GM18907 (cell line): ENCODE results near the gene DENND1C.
"Not testable (repeated sequence)": the region's sequence is repeated elsewhere in the genome, so short reads cannot be mapped to it uniquely, and the experiment has no call there.

Experiments used
- ATAC-seq: cut with Tn5 transposase; IDR thresholded peaks from one replicate; pipeline ENCODE4 v1.9.1; 2021; ENCODE audit warnings: mild to moderate bottlenecking, moderate library complexity; ENCODE audit not compliant: unreplicated experiment

DENND1C gene

DNA sequence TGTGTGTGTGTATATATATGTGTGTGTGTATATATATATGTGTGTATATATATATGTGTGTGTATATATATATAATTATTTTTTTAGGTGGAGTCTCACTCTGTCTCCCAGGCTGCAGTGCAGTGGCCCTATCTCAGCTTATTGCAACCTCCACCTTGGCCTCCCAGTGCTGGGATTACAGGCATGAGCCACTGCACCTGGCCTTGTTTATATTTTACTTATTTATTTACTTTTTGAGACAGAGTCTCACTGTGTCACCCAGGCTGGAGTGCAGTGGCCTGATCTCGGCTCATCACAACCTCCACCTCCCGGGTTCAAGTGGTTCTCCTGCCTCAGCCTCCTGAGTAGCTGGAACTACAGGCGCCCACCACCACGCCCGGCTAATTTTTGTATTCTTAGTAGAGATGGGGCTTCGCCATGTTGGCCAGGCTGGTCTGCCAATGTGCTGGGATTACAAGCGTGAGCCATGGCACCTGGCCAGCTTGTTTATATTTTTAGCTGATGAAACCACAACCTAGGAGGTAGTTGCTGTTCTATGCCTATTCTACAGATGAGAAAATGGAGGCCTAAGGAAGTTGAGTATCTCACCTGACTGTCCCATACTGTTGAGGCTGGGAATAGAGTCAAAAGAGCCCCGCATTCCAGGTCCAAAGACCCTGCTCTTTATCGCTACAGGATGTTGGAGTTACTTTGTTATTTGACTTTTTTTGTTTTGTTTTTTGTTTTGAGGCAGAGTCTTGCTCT is 26.6 kb upstream of the DENND1C start:
- ATAC-seq, result not testable (repeated sequence)

DNA sequence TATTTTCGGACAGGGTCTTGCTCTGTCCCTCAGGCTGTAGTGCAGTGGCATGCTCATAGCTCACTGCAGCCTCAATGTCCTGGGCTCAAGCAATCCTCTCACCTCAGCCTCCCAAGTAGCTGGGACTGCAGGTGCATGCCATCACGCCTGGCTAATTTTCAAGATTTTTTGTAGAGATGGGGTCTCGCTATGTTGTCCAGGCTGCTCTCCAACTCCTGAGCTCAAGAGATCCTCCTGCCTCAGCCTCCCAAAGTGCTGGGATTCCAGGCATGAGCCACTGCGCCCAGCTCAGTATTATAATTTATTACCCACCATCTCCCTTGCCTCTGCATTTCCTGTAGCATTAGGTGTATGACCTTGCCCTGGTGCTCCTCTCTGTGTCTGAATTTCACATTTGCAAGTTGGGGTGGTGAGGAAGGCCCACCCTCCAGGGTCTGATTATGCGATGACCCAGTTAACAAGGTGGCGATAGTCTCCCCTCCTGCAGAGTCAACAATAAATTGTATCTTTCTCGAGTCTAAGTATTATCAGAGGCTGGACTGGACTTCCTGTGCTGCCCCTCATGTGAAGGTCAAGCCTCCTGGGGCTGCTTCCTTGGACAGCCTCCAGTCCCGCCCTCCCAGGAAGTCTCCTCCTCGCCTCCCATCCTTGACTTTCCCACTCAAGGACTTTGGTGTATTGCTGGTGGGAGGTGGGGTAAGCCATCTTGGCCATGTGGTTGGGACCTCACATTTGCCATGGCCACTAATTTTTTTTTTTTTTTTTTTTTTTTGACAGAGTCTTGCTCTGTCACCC is 22.0 kb upstream of the DENND1C start:
- no peak for ATAC-seq

DNA sequence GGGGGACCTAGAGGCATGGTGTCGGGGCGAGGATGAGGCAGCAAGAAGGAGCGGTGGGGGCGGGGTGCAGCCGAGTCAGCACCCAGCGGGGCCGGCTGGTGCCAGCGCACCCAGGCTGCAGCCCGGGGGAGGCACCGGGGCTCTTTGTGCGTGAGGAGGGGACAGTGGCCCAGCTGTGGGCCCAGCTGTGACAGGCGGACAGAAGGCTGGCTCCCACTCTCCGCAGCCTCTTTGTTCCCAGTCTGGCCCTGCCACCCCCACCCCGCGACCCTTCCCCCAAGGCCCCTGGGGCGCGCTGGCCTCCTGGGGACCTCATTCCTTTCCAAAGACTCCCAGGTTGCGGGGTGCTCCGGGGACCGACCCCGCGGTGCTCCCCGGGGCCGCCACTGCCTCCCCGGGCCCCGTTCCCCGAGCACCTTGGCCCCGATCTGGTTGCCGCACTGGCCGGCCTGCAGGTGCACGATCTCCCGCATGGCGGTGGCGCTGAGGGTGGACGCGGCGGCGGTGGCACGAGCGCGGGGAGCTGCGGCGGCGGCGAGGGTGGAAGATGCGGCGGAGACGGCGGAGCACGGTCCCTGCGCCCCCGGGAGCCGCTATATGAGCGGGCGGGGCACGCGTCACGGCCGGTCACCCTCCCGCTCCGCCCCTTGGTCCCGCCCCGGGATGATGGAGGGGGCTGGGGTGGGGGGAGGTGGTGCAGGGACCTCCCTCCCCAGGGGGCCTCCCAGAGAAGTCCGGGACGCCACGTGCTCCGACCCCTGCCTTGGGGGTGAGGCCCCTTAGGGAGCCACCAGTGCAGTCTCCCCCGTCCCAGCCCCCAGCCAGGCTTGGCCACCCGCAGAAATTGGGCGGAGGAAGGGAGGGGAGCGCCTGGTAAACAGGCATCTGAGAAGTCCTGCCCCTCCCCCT is 20.4 kb upstream of the DENND1C start, which contains the start of gene TUBB4A:
TSS of gene TUBB4A (minus strand) at position 570 of the 909 bp plus-strand sequence. CDS start at position 473, 97 bp downstream.
- ATAC-seq, result no peak

DNA sequence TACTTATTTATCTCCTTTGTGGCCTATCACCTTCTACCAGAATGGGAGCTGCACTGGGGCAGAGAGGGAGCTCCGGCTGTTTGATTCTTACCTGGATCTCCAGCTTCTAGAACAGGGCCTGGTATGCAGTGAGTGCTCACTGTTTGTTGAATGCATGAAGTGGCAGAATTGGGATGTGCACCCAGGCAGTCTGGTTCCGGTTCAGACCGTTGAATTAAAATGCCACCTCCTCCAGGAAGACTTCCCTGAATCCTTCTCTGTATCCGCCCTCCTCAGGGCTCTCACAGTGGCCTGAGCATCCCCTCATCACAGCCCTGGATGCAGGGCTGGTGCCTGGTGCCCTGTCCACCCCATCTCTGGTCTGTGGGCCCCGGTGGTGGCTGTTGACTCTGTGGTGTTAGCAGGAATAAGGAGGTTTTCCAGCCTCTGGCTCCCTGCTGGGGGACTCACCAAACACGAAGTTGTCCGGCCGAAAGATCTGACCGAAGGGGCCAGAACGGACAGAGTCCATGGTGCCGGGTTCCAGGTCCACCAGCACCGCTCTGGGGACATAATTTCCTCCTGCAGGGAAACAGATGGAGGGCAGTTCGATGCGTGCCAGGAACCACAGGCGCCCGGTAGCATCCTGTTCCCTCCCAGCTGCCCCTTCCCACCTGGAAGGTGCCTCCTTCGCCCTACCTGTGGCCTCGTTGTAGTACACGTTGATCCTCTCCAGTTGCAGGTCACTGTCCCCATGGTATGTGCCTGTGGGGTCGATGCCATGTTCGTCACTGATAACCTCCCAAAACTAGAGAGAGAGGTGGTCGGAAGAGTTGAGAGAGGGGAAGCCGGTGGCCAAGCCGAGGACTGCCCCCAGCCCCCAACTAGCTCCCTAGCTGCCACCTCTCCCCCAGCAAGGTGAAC is 19.5 kb upstream of the DENND1C start:
- no peak for ATAC-seq

DNA sequence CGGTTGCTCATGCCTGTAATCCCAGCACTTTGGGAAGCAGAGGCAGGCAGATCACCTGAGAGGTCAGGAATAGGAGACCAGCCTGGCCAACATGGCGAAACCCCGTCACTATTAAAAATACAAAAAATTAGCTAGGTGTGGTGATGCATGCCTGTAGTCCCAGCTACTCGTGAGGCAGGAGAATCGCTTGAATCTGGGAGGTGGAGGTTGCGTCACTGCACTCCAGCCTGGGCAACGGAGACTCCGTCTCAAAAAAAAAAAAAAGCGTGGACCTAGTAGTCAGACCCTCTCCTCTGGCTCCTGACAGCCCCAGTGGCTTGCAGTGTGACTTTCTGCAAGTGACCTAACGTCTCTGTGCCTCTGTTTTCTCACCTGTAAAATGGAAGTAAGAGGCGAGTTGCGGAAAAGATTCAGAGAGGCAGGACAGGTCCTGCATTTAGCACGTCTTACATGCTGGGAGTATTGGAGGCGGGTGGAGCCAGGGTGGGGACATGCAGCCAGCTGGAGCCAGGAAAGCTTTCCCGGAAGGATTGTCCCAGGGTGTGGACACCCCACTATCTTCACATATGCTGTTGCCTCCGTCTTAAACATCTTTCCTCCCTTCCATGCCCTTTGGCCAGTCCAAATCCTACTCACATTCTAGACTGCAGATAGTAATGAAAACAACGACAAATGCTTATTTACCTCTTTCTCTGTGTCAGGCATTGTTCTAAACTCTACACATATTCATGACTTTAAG is 17.6 kb upstream of the DENND1C start:
- no peak for ATAC-seq

DNA sequence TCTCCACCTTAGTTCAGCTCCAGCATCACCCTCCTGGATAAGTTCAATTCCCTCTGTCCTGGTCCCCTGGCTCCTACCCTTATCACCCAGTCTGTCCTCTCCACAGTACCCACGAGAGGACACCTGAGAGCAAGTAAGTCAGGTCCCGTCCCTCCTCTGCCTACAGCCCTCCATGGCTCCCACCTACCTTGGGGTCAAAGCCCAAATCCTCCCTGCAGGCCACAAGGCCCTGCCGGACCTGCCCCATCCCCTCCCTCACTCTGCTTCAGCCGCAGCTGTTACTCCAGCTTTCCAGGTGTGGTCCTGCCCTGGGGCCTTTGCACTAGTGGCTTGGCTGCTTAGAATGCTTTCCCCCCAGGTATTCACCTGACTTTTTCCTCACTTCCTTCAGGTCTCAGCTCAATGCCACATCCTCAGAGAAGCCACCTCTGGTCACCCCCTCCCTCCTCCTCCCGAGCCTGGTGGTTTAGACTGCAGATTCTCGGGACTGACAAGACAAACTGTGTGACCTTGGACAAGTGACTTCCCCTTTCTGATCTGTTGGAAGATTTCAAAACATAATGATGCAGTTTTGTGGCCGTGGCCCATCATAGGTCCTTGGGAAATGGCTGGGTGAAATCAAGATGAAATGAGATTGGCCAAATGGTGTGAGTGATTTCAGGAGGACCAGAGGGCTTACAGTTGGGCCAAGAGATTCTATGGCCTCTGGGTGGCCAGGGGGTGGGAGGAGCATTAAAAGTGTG is 16.9 kb upstream of the DENND1C start:
- ATAC-seq, result no peak

DNA sequence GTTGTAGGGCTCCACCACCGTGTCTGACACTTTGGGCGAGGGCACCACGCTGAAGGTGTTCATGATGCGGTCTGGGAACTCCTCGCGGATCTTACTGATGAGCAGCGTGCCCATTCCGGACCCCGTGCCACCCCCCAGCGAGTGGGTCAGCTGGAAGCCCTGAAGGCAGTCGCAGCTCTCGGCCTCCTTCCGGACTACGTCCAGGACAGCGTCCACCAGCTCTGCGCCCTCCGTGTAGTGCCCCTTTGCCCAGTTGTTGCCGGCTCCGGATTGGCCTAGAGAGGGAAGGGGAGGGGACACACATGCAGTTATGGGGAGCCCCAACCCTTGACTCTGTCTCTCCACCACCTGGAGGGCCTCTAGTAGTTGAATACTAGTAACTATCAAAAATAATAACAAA is 14.4 kb upstream of the DENND1C start:
- no peak for ATAC-seq

DNA sequence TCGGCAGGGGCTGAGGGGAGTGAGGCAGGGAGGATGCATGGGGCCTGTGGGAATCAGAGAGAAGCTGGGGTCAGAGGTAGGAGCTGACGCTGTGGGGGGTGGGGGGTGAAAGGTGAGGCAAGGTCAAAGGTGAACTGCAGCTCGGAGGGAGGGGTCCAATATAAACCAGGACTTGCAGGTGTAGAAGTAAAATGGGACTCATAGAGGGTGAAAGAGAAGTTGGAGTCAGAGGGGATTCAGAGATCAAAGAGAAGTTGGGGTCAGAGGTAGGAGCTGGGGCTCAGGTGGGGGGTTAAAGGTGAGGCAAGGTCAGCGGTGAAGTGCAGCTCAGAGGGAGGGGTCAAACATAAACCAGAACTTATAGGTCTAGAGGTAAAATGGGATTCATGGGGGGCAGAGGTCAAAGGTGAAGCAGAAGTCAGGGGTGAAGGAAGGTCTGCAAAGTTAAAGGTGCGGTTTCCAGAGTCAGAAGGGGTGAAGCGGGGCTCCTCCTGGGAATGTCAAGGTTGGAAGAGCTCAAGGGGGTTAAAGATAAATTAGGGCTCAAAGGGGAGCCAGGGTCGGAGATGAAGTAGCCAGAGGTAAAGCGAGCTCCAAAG is 12.9 kb upstream of the DENND1C start:
- ATAC-seq, result no peak

DNA sequence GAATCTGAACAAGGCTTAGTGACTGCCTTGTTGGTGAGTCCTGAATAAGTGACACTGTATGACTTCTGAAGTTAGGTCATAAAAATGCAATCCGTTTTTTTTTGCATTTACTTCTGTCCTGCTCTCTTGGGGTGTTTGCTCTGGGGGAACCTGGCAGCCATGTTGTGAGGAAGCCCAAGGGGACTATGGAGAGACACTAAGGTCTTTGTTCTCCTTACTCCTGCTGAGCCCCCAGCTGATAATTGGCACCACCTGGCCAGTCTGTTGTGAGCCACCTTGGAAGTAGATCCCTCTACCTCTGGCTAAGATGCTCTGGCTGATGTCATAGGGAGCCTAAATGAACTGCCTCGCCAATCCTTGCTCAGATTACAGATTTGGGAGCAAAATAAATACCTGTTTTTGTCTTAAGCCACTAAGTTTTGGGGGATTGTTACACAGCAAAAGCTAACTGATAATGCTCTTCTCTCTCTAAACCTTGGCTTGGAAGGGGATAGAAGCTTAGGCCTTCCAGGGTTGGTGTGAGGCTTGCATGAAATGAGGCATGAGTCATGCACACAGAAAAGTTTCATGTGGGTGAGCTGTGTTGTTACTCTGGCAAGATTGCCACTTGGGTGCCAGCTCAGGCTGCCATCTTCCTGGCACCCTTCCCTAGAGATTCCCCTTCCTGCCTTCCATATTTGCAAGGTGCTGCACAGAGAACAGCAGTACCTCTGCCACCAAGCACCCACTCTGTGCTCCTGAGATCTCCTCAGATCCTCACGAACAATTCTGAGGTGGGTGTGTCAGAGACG is 10.4 kb upstream of the DENND1C start:
- ATAC-seq, result no peak

DNA sequence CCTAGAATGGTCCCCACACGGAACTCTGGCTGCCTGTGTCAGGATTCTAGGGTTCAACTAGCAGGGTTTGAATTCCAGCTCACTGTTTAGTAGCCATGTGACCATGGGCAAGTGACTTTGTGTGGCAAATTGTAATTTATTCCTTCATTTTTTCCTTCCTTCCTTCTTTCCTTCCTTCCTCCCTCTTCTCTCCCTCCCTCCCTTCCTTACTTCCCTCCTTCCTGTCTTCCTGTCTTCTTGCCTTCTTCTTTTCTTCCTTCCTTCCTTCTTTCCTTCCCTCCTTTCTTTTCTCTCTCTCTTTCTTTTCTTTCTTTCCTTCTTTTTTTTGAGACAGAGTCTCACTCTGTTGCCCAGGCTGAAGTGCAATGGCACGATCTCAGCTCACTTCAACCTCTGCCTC is 8.5 kb upstream of the DENND1C start:
- no peak for ATAC-seq

DNA sequence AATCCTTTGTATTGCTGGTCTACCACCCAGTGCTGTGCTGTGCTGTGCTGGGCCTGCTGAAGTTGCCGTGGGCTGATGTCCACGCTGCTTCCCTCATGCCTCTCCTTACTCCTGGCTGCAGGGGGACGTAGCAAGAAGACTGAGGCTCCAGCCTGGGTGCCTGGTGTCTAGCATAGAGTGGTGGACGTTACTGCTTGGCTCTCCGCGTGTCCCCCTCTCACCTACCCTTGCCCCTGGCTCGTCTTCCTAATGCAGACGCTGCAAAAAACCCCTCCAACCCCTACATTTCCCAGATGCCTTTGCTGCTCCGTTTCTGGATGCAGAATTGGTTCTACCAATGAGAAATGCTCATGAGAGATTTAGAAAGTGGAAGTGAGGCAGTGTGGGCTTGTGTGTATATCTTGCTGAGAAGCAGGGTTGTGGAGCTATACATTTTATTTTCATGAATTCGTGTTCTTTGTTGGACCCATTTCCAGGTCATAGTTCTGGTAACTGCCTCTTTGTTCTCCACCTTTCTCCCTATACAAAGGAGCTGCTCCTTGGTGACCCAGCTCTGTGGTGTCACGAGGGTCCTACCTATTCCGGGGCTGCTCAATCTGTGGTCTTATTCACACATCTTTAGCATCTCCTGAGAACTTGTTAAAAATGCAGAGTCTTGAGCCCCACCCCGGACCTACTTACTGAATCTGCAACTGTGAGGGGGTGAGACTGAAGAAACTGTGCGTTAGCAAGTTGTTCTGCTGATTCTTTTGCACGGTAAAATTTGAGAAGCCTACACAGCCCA is 7.9 kb upstream of the DENND1C start:
- ATAC-seq, result peak; percentile 43

DNA sequence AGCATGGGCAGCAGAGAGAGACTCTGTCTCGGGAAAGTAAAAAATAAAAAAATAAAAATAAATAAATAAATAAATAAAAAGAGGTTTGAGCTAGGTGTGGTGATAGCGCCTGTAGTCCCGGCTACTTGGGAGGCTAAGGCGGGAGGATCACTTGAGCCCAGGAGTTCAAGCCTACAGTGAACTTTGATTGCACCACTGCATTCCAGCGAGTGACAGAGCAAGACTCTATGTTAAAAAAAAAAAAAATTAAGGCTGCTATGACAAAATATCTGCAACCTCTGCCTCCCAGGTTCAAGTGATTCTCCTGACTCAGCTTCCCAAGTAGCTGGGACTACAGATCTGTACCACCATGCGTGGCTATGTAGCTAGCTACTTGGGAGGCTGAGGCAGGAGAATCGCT is 3.2 kb upstream of the DENND1C start:
- no peak for ATAC-seq

DNA sequence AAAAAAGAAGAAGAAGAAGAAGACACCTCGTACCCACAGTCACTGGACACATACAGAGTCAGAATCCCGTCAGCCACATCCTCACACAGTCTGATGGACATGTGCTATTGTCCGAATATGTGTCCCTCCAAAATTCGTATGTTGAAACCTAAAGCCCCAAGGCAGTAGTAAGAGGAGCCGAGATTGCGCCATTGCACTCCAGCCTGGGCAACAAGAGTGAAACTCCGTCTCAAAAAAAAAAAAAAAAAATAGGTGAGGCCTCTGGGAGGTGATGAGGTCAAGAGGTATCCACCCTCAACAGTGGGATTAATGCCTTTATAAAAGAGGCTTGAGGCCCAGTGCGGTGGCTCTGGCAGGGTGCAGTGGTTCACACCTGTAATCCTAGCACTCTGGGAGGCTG is 2.6 kb upstream of the DENND1C start:
- no peak for ATAC-seq

DNA sequence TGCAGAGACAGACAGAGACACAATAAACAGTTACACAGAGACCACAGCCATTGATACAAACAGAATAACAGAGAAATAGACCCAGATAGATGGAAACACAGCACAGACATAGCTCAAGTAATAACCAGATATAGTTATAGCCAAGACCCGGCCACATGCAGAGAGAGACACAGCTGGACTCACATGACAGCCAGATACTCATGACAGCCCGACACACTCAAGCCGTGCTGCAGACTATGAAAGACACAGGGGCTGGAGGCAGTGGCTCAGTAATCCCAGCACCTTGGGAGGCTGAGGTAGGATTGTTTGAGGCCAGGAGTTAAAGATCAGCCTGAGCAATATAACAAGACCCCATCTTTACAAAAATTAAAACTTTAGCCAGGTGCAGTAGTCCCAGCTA is 1.6 kb upstream of the DENND1C start:
- ATAC-seq, result no peak

DNA sequence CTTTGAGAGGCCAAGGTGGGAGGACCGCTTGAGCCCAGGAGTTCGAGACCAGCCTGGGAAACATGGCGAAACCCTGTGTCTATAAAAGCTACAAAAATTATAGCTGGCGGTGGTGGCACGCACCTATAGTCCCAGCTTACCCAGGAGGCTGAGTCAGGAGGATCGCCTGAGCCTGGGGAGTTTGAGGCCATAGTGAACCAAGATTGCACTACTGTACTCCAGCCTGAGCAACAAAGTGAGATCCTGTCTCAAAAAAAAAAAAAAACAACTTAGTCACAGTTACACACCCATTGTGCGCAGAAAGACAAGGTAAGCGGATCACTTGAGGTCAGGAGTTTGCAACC is 728 bp upstream of the DENND1C start:
- ATAC-seq, result no peak

DNA sequence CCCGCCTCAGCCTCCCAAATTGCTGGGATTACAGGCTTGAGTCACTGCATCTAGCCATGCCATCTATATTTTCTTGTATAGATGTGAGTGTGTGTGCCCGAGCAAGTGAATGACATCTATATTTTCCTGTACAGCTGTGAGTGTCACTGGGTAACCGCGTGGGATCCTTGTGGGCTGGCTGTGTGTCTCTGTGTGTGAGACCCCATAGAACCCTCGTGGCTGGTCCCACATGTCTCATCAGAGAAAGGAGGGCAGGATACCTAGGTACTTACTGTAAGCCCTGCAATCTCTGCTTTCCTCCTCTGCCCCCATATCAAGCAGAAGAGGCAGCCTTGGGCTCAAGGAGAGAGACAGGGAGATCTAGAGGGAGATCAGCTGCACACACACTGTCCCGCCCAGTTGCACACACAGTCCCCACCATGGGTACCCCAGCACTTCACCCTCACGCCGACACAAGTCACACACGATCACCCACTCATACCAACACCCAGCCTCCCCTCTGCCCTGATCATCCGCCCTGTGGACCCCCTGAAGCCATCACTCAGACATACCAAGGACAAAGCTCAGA is 655 bp downstream of the DENND1C start:
- ATAC-seq, result peak; percentile 10
